HepG2 (cell line): ENCODE data around the gene KLF16. TPM values are rescaled to one million over a fixed set of nuclear protein-coding genes. Genes with fewer than 3 reads are reported as not detected.

Experiments used
- CHD4 ChIP-seq: fragments of 200-600 bp; sonication (generic); IDR thresholded peaks from 2 replicates; pipeline ENCODE4 v1.7.0; 2017; ENCODE audit warnings: mild to moderate bottlenecking, low read length, borderline replicate concordance
- FOSL1 ChIP-seq: sonication (generic); formaldehyde crosslinking; IDR thresholded peaks from 2 replicates; pipeline ENCODE4 v1.9.0; 2021; ENCODE audit warnings: missing genetic modification reagents, borderline replicate concordance
- FOXJ3 ChIP-seq: sonication (generic); formaldehyde crosslinking; IDR thresholded peaks from 2 replicates; pipeline ENCODE4 v1.4.0; 2020; ENCODE audit warnings: missing genetic modification reagents, mild to moderate bottlenecking, borderline replicate concordance
- GABPA ChIP-seq, 2 experiments: IDR thresholded peaks; 2 replicates each; pipeline ENCODE4 v1.6.1; 2011 to 2016; ENCODE audit warnings: low read depth in 2 of 2, low read length in 1 of 2, missing biosample characterization in 1 of 2, missing genetic modification characterization in 1 of 2
- GABPB1 ChIP-seq: IDR thresholded peaks from 2 replicates; pipeline ENCODE4 v1.6.1; 2016; ENCODE audit warnings: mild to moderate bottlenecking, missing genetic modification reagents, moderate library complexity, missing compliant biosample characterization
- HMG20A ChIP-seq: IDR thresholded peaks from 2 replicates; pipeline ENCODE4 v1.6.1; 2016; ENCODE audit warnings: borderline replicate concordance
- HNRNPK ChIP-seq: fragments of 200-400 bp; formaldehyde crosslinking; IDR thresholded peaks from 2 replicates; pipeline ENCODE4 v1.6.1; 2018; ENCODE audit warnings: low read length, low read depth, moderate library complexity, mild to moderate bottlenecking; ENCODE audit not compliant: poor library complexity, severe bottlenecking
- NFATC3 ChIP-seq: sonication (generic); formaldehyde crosslinking; IDR thresholded peaks from 2 replicates; pipeline ENCODE4 v1.5.1; 2020; ENCODE audit warnings: mild to moderate bottlenecking, missing genetic modification reagents
- PCBP1 ChIP-seq: fragments of 200-400 bp; formaldehyde crosslinking; IDR thresholded peaks from 2 replicates; pipeline ENCODE4 v1.6.1; 2017; ENCODE audit warnings: mild to moderate bottlenecking, low read depth, low read length, borderline replicate concordance
- ZMYM4 ChIP-seq: sonication (generic); formaldehyde crosslinking; IDR thresholded peaks from 2 replicates; pipeline ENCODE4 v1.8.1; 2023; ENCODE audit warnings: mild to moderate bottlenecking, missing genetic modification reagents
- ZNF264 ChIP-seq: sonication (generic); formaldehyde crosslinking; IDR thresholded peaks from 2 replicates; pipeline ENCODE4 v1.4.0; 2020; ENCODE audit warnings: missing genetic modification reagents
- ZNF781 ChIP-seq: sonication (generic); formaldehyde crosslinking; IDR thresholded peaks from 2 replicates; pipeline ENCODE4 v1.5.1; 2020; ENCODE audit warnings: borderline replicate concordance, mild to moderate bottlenecking, missing genetic modification reagents; ENCODE audit errors: not compliant biosample characterization
- ZNF883 ChIP-seq: sonication (generic); formaldehyde crosslinking; IDR thresholded peaks from 2 replicates; pipeline ENCODE4 v1.5.1; 2020; ENCODE audit warnings: mild to moderate bottlenecking, missing genetic modification reagents; ENCODE audit errors: not compliant biosample characterization
- polyA plus RNA-seq, 8 experiments: library from polyadenylated mRNA; depleted of rRNA in 3 of 8; stranded (reverse) in 7 of 8; unstranded in 1 of 8; fragments of >200 nt; fragmentation: Illumina TruSeq in 4 of 8; extraction: Trizol in 4 of 8; gene quantifications; 2 replicates each; pipeline versions ENCODE4 v1.2.1 to v1.2.3, GENCODE V29; 2011 to 2016; ENCODE audit warnings: low read depth in 4 of 8, missing spikeins in 1 of 8, mixed read lengths in 1 of 8; ENCODE audit not compliant: insufficient read depth in 1 of 8
- total RNA-seq, 5 experiments: library from RNA; depleted of rRNA; stranded (reverse); fragments of >200 nt; fragmentation: Illumina TruSeq; extraction: Trizol; gene quantifications; 2 replicates each; pipeline ENCODE4 v1.2.3, GENCODE V29; 2016; ENCODE audit warnings: low read depth in 1 of 5
- TF ChIP-seq, protein P1 (sequence below): sonication (generic); formaldehyde crosslinking; IDR thresholded peaks from 2 replicates; pipeline ENCODE4 v1.4.0; 2020; ENCODE audit warnings: missing genetic modification reagents
- TF ChIP-seq, protein P2 (sequence below): sonication (generic); formaldehyde crosslinking; IDR thresholded peaks from 2 replicates; pipeline ENCODE4 v1.4.0; 2020; ENCODE audit warnings: low read depth, mild to moderate bottlenecking, missing genetic modification reagents
- TF ChIP-seq, protein P3 (sequence below): sonication (generic); formaldehyde crosslinking; IDR thresholded peaks from 2 replicates; pipeline ENCODE4 v1.5.0; 2020; ENCODE audit warnings: mild to moderate bottlenecking, missing genetic modification reagents
- TF ChIP-seq, protein P4 (sequence below): sonication (generic); formaldehyde crosslinking; IDR thresholded peaks from 2 replicates; pipeline ENCODE4 v1.4.0; 2020; ENCODE audit warnings: mild to moderate bottlenecking, missing genetic modification reagents

Gene KLF16
- total and polyA plus RNA-seq, 2 of the 13 experiments (the other 11 are each of a cell fraction or from before 2014, with no cell fraction given) = 3.5 to 6.7 TPM

DNA sequence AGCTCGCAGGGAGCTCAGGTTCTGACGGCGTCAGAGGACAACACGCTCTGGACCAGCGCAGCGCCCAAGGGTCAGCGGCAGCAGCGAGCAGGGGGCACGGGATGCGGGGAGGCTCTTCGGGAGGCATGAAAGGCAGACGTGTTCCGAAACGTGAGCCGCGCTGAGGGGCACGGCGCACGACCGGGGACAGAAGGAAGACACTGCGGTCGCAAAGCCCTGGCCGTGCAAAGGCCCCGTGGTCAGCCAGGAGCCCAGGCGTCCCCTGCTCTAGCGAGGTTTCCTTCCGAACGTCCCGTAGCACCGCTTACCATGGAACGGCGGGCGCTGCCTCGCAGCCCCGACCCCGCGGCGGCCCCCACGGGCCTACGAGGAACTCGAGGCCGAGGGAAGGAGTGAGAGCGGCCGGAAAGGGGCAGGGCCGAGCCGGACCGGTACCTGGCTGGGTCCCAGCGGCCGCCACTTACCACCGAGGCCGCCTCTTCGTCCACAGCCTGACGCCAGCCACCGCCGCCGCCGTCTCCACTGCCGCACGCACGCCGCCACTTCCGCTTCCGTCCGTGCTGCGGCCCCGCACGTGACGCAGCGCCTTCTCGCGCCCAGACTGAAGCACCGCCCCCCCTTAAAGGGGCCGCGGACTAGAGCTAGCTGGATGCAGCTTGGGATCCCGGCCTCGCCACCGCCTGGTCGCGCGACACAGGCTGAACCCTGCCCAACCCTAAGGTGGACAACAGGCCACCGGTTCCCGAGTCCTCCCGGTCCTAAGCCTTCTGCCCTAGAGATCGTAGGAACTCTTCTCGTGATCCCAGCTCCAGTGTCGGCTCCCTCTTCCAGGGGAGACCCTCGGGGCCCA is 12.5 kb upstream of the KLF16 start (continued):
- TF ChIP-seq, protein P1, sequence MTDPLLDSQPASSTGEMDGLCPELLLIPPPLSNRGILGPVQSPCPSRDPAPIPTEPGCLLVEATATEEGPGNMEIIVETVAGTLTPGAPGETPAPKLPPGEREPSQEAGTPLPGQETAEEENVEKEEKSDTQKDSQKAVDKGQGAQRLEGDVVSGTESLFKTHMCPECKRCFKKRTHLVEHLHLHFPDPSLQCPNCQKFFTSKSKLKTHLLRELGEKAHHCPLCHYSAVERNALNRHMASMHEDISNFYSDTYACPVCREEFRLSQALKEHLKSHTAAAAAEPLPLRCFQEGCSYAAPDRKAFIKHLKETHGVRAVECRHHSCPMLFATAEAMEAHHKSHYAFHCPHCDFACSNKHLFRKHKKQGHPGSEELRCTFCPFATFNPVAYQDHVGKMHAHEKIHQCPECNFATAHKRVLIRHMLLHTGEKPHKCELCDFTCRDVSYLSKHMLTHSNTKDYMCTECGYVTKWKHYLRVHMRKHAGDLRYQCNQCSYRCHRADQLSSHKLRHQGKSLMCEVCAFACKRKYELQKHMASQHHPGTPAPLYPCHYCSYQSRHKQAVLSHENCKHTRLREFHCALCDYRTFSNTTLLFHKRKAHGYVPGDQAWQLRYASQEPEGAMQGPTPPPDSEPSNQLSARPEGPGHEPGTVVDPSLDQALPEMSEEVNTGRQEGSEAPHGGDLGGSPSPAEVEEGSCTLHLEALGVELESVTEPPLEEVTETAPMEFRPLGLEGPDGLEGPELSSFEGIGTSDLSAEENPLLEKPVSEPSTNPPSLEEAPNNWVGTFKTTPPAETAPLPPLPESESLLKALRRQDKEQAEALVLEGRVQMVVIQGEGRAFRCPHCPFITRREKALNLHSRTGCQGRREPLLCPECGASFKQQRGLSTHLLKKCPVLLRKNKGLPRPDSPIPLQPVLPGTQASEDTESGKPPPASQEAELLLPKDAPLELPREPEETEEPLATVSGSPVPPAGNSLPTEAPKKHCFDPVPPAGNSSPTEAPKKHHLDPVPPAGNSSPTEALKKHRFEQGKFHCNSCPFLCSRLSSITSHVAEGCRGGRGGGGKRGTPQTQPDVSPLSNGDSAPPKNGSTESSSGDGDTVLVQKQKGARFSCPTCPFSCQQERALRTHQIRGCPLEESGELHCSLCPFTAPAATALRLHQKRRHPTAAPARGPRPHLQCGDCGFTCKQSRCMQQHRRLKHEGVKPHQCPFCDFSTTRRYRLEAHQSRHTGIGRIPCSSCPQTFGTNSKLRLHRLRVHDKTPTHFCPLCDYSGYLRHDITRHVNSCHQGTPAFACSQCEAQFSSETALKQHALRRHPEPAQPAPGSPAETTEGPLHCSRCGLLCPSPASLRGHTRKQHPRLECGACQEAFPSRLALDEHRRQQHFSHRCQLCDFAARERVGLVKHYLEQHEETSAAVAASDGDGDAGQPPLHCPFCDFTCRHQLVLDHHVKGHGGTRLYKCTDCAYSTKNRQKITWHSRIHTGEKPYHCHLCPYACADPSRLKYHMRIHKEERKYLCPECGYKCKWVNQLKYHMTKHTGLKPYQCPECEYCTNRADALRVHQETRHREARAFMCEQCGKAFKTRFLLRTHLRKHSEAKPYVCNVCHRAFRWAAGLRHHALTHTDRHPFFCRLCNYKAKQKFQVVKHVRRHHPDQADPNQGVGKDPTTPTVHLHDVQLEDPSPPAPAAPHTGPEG (CRISPR knock-in tag) = peak; percentile 81
- TF ChIP-seq HNRNPK = peak; percentile 54
- TF ChIP-seq, protein P2, sequence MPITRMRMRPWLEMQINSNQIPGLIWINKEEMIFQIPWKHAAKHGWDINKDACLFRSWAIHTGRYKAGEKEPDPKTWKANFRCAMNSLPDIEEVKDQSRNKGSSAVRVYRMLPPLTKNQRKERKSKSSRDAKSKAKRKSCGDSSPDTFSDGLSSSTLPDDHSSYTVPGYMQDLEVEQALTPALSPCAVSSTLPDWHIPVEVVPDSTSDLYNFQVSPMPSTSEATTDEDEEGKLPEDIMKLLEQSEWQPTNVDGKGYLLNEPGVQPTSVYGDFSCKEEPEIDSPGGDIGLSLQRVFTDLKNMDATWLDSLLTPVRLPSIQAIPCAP (CRISPR knock-in tag) = no peak
- TF ChIP-seq FOSL1 = 0 out of 2 replicates have a peak, but pooled peaks have one; percentile 31
- no peak for TF ChIP-seq ZNF781 (CRISPR knock-in tag)
- TF ChIP-seq ZMYM4 (CRISPR knock-in tag) = peak; percentile 78
- TF ChIP-seq, protein P3, sequence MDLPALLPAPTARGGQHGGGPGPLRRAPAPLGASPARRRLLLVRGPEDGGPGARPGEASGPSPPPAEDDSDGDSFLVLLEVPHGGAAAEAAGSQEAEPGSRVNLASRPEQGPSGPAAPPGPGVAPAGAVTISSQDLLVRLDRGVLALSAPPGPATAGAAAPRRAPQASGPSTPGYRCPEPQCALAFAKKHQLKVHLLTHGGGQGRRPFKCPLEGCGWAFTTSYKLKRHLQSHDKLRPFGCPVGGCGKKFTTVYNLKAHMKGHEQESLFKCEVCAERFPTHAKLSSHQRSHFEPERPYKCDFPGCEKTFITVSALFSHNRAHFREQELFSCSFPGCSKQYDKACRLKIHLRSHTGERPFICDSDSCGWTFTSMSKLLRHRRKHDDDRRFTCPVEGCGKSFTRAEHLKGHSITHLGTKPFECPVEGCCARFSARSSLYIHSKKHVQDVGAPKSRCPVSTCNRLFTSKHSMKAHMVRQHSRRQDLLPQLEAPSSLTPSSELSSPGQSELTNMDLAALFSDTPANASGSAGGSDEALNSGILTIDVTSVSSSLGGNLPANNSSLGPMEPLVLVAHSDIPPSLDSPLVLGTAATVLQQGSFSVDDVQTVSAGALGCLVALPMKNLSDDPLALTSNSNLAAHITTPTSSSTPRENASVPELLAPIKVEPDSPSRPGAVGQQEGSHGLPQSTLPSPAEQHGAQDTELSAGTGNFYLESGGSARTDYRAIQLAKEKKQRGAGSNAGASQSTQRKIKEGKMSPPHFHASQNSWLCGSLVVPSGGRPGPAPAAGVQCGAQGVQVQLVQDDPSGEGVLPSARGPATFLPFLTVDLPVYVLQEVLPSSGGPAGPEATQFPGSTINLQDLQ = peak; percentile 36
- no peak for TF ChIP-seq ZNF264
- no peak for TF ChIP-seq CHD4
- no peak for TF ChIP-seq NFATC3 (CRISPR knock-in tag)
- TF ChIP-seq ZNF883 = peak; percentile 58
- peak; percentile 96 for TF ChIP-seq GABPA (IDR thresholded peaks at IDR 0.05; ENCODE audit: low read depth, low read length)
- TF ChIP-seq GABPA (CRISPR knock-in tag; IDR thresholded peaks at IDR 0.05; ENCODE audit: low read depth) = peak; percentile 88
- 0 out of 2 replicates have a peak, but pooled peaks have one; percentile 77 for TF ChIP-seq PCBP1
- no peak for TF ChIP-seq HMG20A (CRISPR knock-in tag)
- no peak for TF ChIP-seq FOXJ3 (CRISPR knock-in tag)
- TF ChIP-seq GABPB1 (CRISPR knock-in tag) = peak; percentile 98
- TF ChIP-seq, protein P4, sequence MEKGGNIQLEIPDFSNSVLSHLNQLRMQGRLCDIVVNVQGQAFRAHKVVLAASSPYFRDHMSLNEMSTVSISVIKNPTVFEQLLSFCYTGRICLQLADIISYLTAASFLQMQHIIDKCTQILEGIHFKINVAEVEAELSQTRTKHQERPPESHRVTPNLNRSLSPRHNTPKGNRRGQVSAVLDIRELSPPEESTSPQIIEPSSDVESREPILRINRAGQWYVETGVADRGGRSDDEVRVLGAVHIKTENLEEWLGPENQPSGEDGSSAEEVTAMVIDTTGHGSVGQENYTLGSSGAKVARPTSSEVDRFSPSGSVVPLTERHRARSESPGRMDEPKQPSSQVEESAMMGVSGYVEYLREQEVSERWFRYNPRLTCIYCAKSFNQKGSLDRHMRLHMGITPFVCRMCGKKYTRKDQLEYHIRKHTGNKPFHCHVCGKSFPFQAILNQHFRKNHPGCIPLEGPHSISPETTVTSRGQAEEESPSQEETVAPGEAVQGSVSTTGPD (CRISPR knock-in tag) = no peak
